ENCODE measurements around the gene UNC93A.
"Not testable (repeated sequence)": the region's sequence is repeated elsewhere in the genome, so short reads cannot be mapped to it uniquely, and the experiment has no call there.

Gene UNC93A

GRCh38 chr6:167272151-167272550 is 19.0 kb upstream of the UNC93A start:
- no peak for DNase-seq

- no peak for DNase-seq
These were observed 18.3 kb upstream of the UNC93A start for GRCh38 chr6:167272696-167273379.

- DNase-seq, result no peak
These were observed 16.8 kb upstream of the UNC93A start for GRCh38 chr6:167274270-167274669.

- no peak for DNase-seq
These were observed 16.1 kb upstream of the UNC93A start for GRCh38 chr6:167275001-167275400.

GRCh38 chr6:167275436-167275835 is 15.7 kb upstream of the UNC93A start:
- DNase-seq, result no peak

- no peak for DNase-seq
These were observed 14.2 kb upstream of the UNC93A start for GRCh38 chr6:167276772-167277533.

GRCh38 chr6:167278173-167278940 is 12.8 kb upstream of the UNC93A start:
- DNase-seq, result not testable (repeated sequence)

- no peak for DNase-seq
These were observed 11.2 kb upstream of the UNC93A start for GRCh38 chr6:167279766-167280446.

- not testable (repeated sequence) for DNase-seq
These were observed 10.6 kb upstream of the UNC93A start for GRCh38 chr6:167280466-167280865.

GRCh38 chr6:167282165-167282564 is 8.9 kb upstream of the UNC93A start:
- DNase-seq, result no peak

GRCh38 chr6:167284565-167284964 is 6.5 kb upstream of the UNC93A start:
- not testable (repeated sequence) for DNase-seq

GRCh38 chr6:167285077-167285770 is 5.9 kb upstream of the UNC93A start:
- no peak for DNase-seq

- no peak for DNase-seq
These were observed 3.5 kb upstream of the UNC93A start for GRCh38 chr6:167287513-167288048.

- peak in 1 of 2 experiments; percentile 9 for DNase-seq
These were observed 2.4 kb upstream of the UNC93A start for GRCh38 chr6:167288591-167289225.

GRCh38 chr6:167289291-167289690 is 1.8 kb upstream of the UNC93A start:
- not testable (repeated sequence) for DNase-seq

- no peak for DNase-seq
These were observed 647 bp downstream of the UNC93A start for GRCh38 chr6:167291623-167292300.

GRCh38 chr6:167292301-167293087 is 1.4 kb downstream of the UNC93A start:
- no peak for DNase-seq

GRCh38 chr6:167293088-167293589 is 2.0 kb downstream of the UNC93A start:
- no peak for DNase-seq

- no peak for DNase-seq
These were observed 2.5 kb downstream of the UNC93A start for GRCh38 chr6:167293590-167294091.

- no peak for DNase-seq
These were observed 3.1 kb downstream of the UNC93A start for GRCh38 chr6:167294241-167294640.
